ENCODE measurements around the gene TFAP2A. TPM values are rescaled to one million over a fixed set of nuclear protein-coding genes. Genes with fewer than 3 reads are reported as not detected.

TFAP2A gene
- not detected in 2 replicates for total RNA-seq

GRCh38 chr6:10414756-10415616 lies at the start of gene TFAP2A:
Gene TFAP2A, minus strand, starts transcription at chr6:10415074. Its CDS starts 83 bp downstream, at chr6:10414991.

Other genes starting within 250 kb of the TFAP2A start
- gene GCNT2, start 106.3 kb upstream of the TFAP2A start, total RNA-seq, result 0.12 and 0.22 TPM in 2 replicates

All from uterine smooth muscle cell (primary cell).